GM23338 (cell line): ENCODE measurements around the gene TGM6.

Source experiments
- CREB1 ChIP-seq: fragments of 250-450 bp; sonication (Bioruptor Pico); IDR thresholded peaks from 2 replicates; pipeline ENCODE4 v1.5.0; 2020; ENCODE audit warnings: low read depth, mild to moderate bottlenecking, moderate library complexity
- CTCF ChIP-seq, 2 experiments: fragments of 200-600 bp in 1 of 2; sonication (generic) in 1 of 2; conservative IDR thresholded peaks; 2 replicates each; pipeline versions ENCODE4 v1.5.1 to v1.6.1; 2016 to 2017; ENCODE audit warnings: antibody characterized with exemption in 2 of 2, low read depth in 2 of 2, mild to moderate bottlenecking in 2 of 2, moderate library complexity in 1 of 2
- ETS1 ChIP-seq: IDR thresholded peaks from 2 replicates; pipeline ENCODE4 v1.6.1; 2016; ENCODE audit warnings: antibody characterized with exemption
- EZH2 ChIP-seq: fragments of 200-600 bp; sonication (generic); IDR thresholded peaks from one replicate; pipeline ENCODE4 v1.8.0; 2017; ENCODE audit warnings: antibody characterized with exemption, mild to moderate bottlenecking, low read depth; ENCODE audit not compliant: unreplicated experiment
- EZH2phosphoT487 ChIP-seq: fragments of 200-600 bp; sonication (generic); IDR thresholded peaks from one replicate; pipeline ENCODE4 v1.8.1; 2018; ENCODE audit warnings: antibody characterized with exemption; ENCODE audit not compliant: unreplicated experiment
- JUNB ChIP-seq: IDR thresholded peaks from one replicate; pipeline ENCODE4 v1.6.1; 2016; ENCODE audit warnings: antibody characterized with exemption; ENCODE audit not compliant: unreplicated experiment
- NANOG ChIP-seq: IDR thresholded peaks from 2 replicates; pipeline ENCODE4 v1.6.1; 2016; ENCODE audit warnings: antibody characterized with exemption, borderline replicate concordance
- POLR2AphosphoS5 ChIP-seq: IDR thresholded peaks from 2 replicates; pipeline ENCODE4 v1.6.1; 2016; ENCODE audit warnings: antibody characterized with exemption, low read depth
- REST ChIP-seq: IDR thresholded peaks from one replicate; pipeline ENCODE4 v1.6.1; 2018; ENCODE audit warnings: antibody characterized with exemption; ENCODE audit not compliant: unreplicated experiment
- STAT1 ChIP-seq: IDR thresholded peaks from one replicate; pipeline ENCODE4 v1.6.1; 2016; ENCODE audit warnings: antibody characterized with exemption; ENCODE audit not compliant: unreplicated experiment
- ZNF114 ChIP-seq: fragments of 250-450 bp; sonication (Bioruptor Pico); IDR thresholded peaks from 2 replicates; pipeline ENCODE4 v1.5.0; 2020; ENCODE audit warnings: mild to moderate bottlenecking, moderate library complexity
- ZNF331 ChIP-seq: fragments of 250-450 bp; sonication (Bioruptor Pico); IDR thresholded peaks from 2 replicates; pipeline ENCODE4 v1.5.0; 2020; ENCODE audit warnings: low read depth, mild to moderate bottlenecking, moderate library complexity

- TF ChIP-seq CTCF (conservative IDR thresholded peaks at IDR 0.05; ENCODE audit: low read depth in 2 of 2) = no peak
- TF ChIP-seq EZH2 = no peak
- TF ChIP-seq REST = no peak
- TF ChIP-seq POLR2AphosphoS5 = no peak
- TF ChIP-seq JUNB = no peak
- no peak for TF ChIP-seq EZH2phosphoT487
- no peak for TF ChIP-seq NANOG
- TF ChIP-seq ETS1 = no peak
- TF ChIP-seq CREB1 = no peak
- no peak for TF ChIP-seq ZNF331
- no peak for TF ChIP-seq STAT1
- no peak for TF ChIP-seq ZNF114 (CRISPR knock-in tag)
These were observed 70.7 kb downstream of the TGM6 start for GRCh38 chr20:2451422-2451821.
